Heart right ventricle (tissue), 16 donors: Measurements from ENCODE around the gene KIF1A. TPM values are rescaled to one million over a fixed set of nuclear protein-coding genes. Genes with fewer than 3 reads are reported as not detected.

Source experiments
- ATAC-seq, 8 donors: fragments of 200-7000 bp; cut with Tn5 transposase; one replicate each; pipeline ENCODE4 v1.9.1; 2020; ENCODE audit warnings: mild to moderate bottlenecking in 8 of 8, moderate library complexity in 8 of 8, moderate number of reproducible peaks in 1 of 8
- DNase-seq, 2 donors: peaks; one replicate each; pipeline ENCODE4 v3.0.0-alpha.2; 2020
- H3K27ac ChIP-seq, 10 donors: fragments of 200-600 bp; sonication (generic) in 2 of 10; one replicate each; pipeline versions ENCODE4 v1.5.0 to v1.8.0; 2020 to 2022; ENCODE audit warnings: mild to moderate bottlenecking in 3 of 10
- H3K27me3 ChIP-seq, 7 donors: fragments of 200-600 bp; one replicate each; pipeline ENCODE4 v1.8.0; 2021 to 2022; ENCODE audit warnings: mild to moderate bottlenecking in 2 of 7
- H3K36me3 ChIP-seq, 9 donors: fragments of 200-600 bp; sonication (generic) in 1 of 9; one replicate each; pipeline versions ENCODE4 v1.5.0 to v1.8.0; 2020 to 2022; ENCODE audit warnings: mild to moderate bottlenecking in 2 of 9
- H3K4me1 ChIP-seq, 9 donors: fragments of 200-600 bp; sonication (generic) in 1 of 9; one replicate each; pipeline versions ENCODE4 v1.5.0 to v1.8.0; 2020 to 2022; ENCODE audit warnings: mild to moderate bottlenecking in 4 of 9
- H3K4me3 ChIP-seq, 10 donors: fragments of 200-600 bp; sonication (generic) in 2 of 10; one replicate each; pipeline versions ENCODE4 v1.5.0 to v1.8.0; 2020 to 2022; ENCODE audit warnings: mild to moderate bottlenecking in 7 of 10, moderate library complexity in 2 of 10
- H3K9me3 ChIP-seq, 11 donors: fragments of 200-600 bp in 10 of 11; sonication (generic) in 2 of 11; one replicate each; pipeline versions ENCODE4 v1.5.0 to v1.8.0; 2013 to 2022; ENCODE audit warnings: mild to moderate bottlenecking in 2 of 11, control low read depth in 1 of 11, moderate library complexity in 1 of 11
- WGBS, 2 donors: extraction: QIAGEN DNeasy Blood & Tissue Kit; methylation state at CpG; one replicate each; pipeline ENCODE4 v1.1.7; 2013; ENCODE audit warnings: inconsistent platforms in 1 of 2; 5-methylcytosine and 5-hydroxymethylcytosine counted together
- intact Hi-C, 10 donors: fragments of 100-400 bp; cut with DNase I; formaldehyde crosslinking; loops; one replicate each; pipeline versions ENCODE4 v1.11.1 to v1.14.2; 2022
- polyA plus RNA-seq, 2 donors: library from polyadenylated mRNA; stranded (reverse); fragments of 200-250 nt; gene quantifications; one replicate each; pipeline ENCODE4 v1.2.3, GENCODE V29; 2013
- total RNA-seq, 10 donors: library from RNA; stranded (reverse); fragmentation: NEBNext Ultra II Directional in 3 of 10; extraction: Animal tissue kit (Norgen Biotek cat#: 25700) in 3 of 10; gene quantifications; one replicate each; pipeline versions ENCODE4 v1.2.1 to v1.2.4, GENCODE V29; 2021 to 2023
- TF ChIP-seq, protein P1 (sequence below), 9 donors: fragments of 200-600 bp; sonication (generic) in 2 of 9; IDR thresholded peaks; one replicate each; pipeline versions ENCODE4 v1.5.0 to v1.8.0; 2021 to 2022; ENCODE audit warnings: antibody characterized with exemption in 9 of 9, mild to moderate bottlenecking in 5 of 9, moderate library complexity in 1 of 9
- donor health status: Arrhythmogenic right ventricular cardiomyopathy.
- donor health status: ischemic (EF 13 %, LVEDD 7.1; RV severe dilation, severe dysfunction).
- donor health status: healthy with polysubstance abuse.
- donor health status: DM: no; HTN: yes; CAD: no.
- donor health status: DM: no; HTN: no; CAD: no.
- donor health status: ischemic (EF 25% LVEDD 6.9; RV normal size, moderate dysfunction).
- donor health status: ischemic (EF 25% LVEDD 5.7; RV mildly dilated, moderate dysfunction).
- donor health status: healthy.
- donor health status: DM: yes; HTN: yes; CAD: no.
- donor health status: Ischemic cardiomyopathy.
- donor health status: ischemic (EF 35%, LVEDD 5.7; RV mildly dilated, moderate dysfunction).
- donor health status: nonischemic (EF 11% LVEDD 7.7; RV severe dilation, severe dysfunction).
- donor health status: DM: yes; HTN: yes; CAD: no.
- donor health status: PGD.
- donor health status: ischemic (EF 29% LVEDD 5.4; RV normal size, mild dysfunction).
- donor health status: nonischemic (EF 23%, LVEDD 6.1; RV moderate dilation, normal function).

KIF1A gene
- total and polyA plus RNA-seq, 12 donors: 0.37 to 21.4 (median 1.4) TPM

DNA sequence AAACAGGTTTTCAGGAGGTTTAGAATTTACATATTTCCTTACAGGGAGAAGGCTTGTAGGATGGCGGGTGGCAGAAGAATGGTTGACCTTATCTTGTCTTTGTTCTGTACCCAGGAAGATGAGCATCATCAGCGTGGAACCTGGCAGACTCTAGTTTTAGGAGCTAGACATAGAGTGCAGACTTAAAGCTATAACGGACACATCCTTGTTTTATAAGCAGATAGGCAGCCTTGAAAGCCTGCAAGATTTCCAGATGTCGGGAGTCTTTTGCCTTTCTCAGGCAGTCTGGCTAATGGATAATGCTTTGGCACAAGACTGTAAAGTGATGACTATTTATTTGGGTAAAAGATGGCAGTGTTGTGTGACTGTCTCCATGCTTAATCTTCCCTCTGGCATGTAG, 149.1 kb downstream of the KIF1A start:
- H3K4me1 ChIP-seq: no peaks in the 10 kb centered on the region
- H3K36me3 ChIP-seq: no peaks in the 10 kb centered on the region
- DNase-seq: no peak
- ATAC-seq: no peak
- 77 to 78% methylated on average over 4 of the region's 4 CpGs for WGBS, 2 donors
- peaks cover 0 to 2% (median 0%) of the 10 kb centered on the region in 11 donors for H3K9me3 ChIP-seq
- TF ChIP-seq, protein P1, sequence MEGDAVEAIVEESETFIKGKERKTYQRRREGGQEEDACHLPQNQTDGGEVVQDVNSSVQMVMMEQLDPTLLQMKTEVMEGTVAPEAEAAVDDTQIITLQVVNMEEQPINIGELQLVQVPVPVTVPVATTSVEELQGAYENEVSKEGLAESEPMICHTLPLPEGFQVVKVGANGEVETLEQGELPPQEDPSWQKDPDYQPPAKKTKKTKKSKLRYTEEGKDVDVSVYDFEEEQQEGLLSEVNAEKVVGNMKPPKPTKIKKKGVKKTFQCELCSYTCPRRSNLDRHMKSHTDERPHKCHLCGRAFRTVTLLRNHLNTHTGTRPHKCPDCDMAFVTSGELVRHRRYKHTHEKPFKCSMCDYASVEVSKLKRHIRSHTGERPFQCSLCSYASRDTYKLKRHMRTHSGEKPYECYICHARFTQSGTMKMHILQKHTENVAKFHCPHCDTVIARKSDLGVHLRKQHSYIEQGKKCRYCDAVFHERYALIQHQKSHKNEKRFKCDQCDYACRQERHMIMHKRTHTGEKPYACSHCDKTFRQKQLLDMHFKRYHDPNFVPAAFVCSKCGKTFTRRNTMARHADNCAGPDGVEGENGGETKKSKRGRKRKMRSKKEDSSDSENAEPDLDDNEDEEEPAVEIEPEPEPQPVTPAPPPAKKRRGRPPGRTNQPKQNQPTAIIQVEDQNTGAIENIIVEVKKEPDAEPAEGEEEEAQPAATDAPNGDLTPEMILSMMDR (IDR thresholded peaks at IDR 0.05): no peak
- no peak overlapping the region for H3K4me3 ChIP-seq
- peaks cover 0 to 60% (median 38%) of the 10 kb centered on the region in 7 donors for H3K27me3 ChIP-seq
- intact Hi-C loops: no loop called here
- no peak overlapping the region for H3K27ac ChIP-seq

DNA sequence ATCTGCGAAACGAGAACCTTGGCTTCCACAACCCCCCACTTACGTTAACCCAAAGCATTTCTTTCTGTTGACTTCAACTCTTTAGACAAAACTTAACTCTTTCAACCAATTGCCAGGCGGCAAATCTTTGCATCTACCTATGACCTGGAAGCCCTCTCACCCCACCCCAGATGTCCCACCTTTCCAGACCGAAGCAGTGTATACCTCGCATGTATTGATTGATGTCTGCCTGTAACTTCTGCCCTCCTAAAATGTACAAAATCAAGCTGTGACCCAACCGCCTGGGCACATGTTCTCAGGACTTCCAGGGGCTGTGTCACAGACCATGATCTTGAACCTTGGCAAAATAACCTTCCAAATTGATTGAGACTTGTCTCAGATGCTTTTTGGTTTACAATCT, 149.6 kb downstream of the KIF1A start:
- H3K27me3 ChIP-seq: peaks cover 0 to 66% (median 38%) of the 10 kb centered on the region in 7 donors
- DNase-seq (no peak), ATAC-seq (no peak)
- H3K36me3 ChIP-seq: no peaks in the 10 kb centered on the region
- WGBS, 2 donors: 69 to 78% methylated on average over 7 of the region's 7 CpGs
- no peaks in the 10 kb centered on the region for H3K4me1 ChIP-seq
- peaks cover 0 to 7% (median 0%) of the 10 kb centered on the region in 11 donors for H3K9me3 ChIP-seq
- H3K4me3 ChIP-seq: no peak overlapping the region
- TF ChIP-seq, protein P1 (IDR thresholded peaks at IDR 0.05): no peak
- H3K27ac ChIP-seq: no peak overlapping the region
- intact Hi-C loops: no loop called here

DNA sequence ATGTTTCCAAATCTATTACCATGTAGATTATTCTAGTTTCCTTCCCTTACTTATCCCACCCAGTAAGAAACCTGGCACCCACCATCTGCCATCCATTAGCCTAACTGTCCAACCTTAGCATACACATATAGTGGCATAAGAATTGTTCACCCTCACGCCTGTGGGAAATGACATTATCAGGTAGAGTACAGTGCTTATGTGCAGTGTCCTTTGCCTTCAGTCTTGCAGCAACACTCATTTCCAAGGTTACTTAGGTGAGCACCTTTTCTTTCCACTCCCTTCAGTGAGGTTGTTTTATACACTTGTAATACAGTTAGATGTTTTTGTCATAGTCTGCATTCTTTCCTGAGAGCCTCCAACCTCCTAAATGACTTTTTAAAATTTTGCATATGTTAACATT, 155.4 kb downstream of the KIF1A start:
- H3K9me3 ChIP-seq: peaks cover 0 to 23% (median 3%) of the 10 kb centered on the region in 11 donors
- H3K36me3 ChIP-seq: no peaks in the 10 kb centered on the region
- H3K4me1 ChIP-seq: no peaks in the 10 kb centered on the region
- WGBS, 2 donors: 80 to 84% methylated on average over 1 of the region's 1 CpG
- DNase-seq: no peak
- H3K27ac ChIP-seq: no peak overlapping the region
- intact Hi-C loops: no loop called here
- TF ChIP-seq, protein P1 (IDR thresholded peaks at IDR 0.05): no peak
- no peak for ATAC-seq
- no peak overlapping the region for H3K4me3 ChIP-seq
- H3K27me3 ChIP-seq: peaks cover 0 to 78% (median 35%) of the 10 kb centered on the region in 7 donors

Other genes starting within 250 kb of the KIF1A start
- gene CAPN10, start 233.5 kb downstream of the KIF1A start, total RNA-seq: 10 to 100 TPM; 16.8 to 73.8 (median 21.0) TPM
- 10 to 100 TPM; 19.1 to 89.5 TPM for gene CAPN10, start 233.5 kb downstream of the KIF1A start, polyA plus RNA-seq
- 1 to 10 TPM in 4 of 10 donors, under 1 TPM in 6; 0.40 to 2.1 (median 0.86) TPM for gene GPR35, start 194.7 kb downstream of the KIF1A start, total RNA-seq
- gene GPR35, start 194.7 kb downstream of the KIF1A start, polyA plus RNA-seq: 1 to 10 TPM; 1.4 to 5.2 TPM
- not detected for gene AQP12B, start 137.3 kb downstream of the KIF1A start, total RNA-seq
- gene AQP12B, start 137.3 kb downstream of the KIF1A start, polyA plus RNA-seq: under 1 TPM in 1 of 2 donors, not detected in 1; 0.03 TPM
- not detected for gene AQP12A, start 128.4 kb downstream of the KIF1A start, total RNA-seq
- not detected for gene AQP12A, start 128.4 kb downstream of the KIF1A start, polyA plus RNA-seq
- gene AGXT, start 48.6 kb upstream of the KIF1A start, total RNA-seq: not detected
- under 1 TPM in 1 of 2 donors, not detected in 1; 0.09 TPM for gene AGXT, start 48.6 kb upstream of the KIF1A start, polyA plus RNA-seq
- under 1 TPM in 2 of 10 donors, not detected in 8; 0.29 to 0.32 TPM for gene MAB21L4, start 75.9 kb upstream of the KIF1A start, total RNA-seq
- under 1 TPM in 1 of 2 donors, not detected in 1; 0.06 TPM for gene MAB21L4, start 75.9 kb upstream of the KIF1A start, polyA plus RNA-seq
- gene CROCC2, start 86.1 kb upstream of the KIF1A start, total RNA-seq: not detected
- under 1 TPM in 1 of 2 donors, not detected in 1; 0.06 TPM for gene CROCC2, start 86.1 kb upstream of the KIF1A start, polyA plus RNA-seq
- gene SNED1, start 178.4 kb upstream of the KIF1A start, total RNA-seq: 10 to 100 TPM in 1 of 10 donors, 1 to 10 TPM in 9; 3.9 to 12.7 (median 6.3) TPM
- 1 to 10 TPM; 4.2 to 6.9 TPM for gene SNED1, start 178.4 kb upstream of the KIF1A start, polyA plus RNA-seq